ENCODE results near the gene SPAG5.

The SPAG5 gene

GRCh38 chr17:28533091-28533807, 65.6 kb downstream of the SPAG5 start:
- no peak overlapping the region for H3K27ac ChIP-seq (ENCODE audit: low read length)
- no peak overlapping the region for H3K9ac ChIP-seq (ENCODE audit: low read length)
- 0 out of 2 replicates have a peak, but pooled peaks cover 5% of the 10 kb centered on the region for H3F3A ChIP-seq (ENCODE audit: insufficient read depth, low read length)
- no peaks in the 10 kb centered on the region for H3K36me3 ChIP-seq (replicated peaks; ENCODE audit: insufficient read depth, low read length)
- H3K9me2 ChIP-seq (replicated peaks; ENCODE audit: insufficient read depth, low read length), result no peaks in the 10 kb centered on the region
- no peak for DNase-seq
- H2AFZ ChIP-seq (ENCODE audit: low read length), result no peak overlapping the region
- peaks cover 11% of the 10 kb centered on the region for H3K4me1 ChIP-seq (ENCODE audit: low read length)
- H3K9me3 ChIP-seq (replicated peaks; ENCODE audit: insufficient read depth, low read length), result no peaks in the 10 kb centered on the region
- no peak for TF ChIP-seq CTCF (IDR thresholded peaks at IDR 0.05; ENCODE audit: low read length)
- H3K4me2 ChIP-seq (ENCODE audit: low read depth, low read length), result no peak overlapping the region
- H3K27me3 ChIP-seq (replicated peaks; ENCODE audit: insufficient read depth, low read length), result peaks cover 99% of the 10 kb centered on the region
- H3K4me3 ChIP-seq (ENCODE audit: low read length), result no peak overlapping the region
- no peaks in the 10 kb centered on the region for H4K20me1 ChIP-seq (ENCODE audit: insufficient read depth, low read length)
- no peaks in the 10 kb centered on the region for H3K79me2 ChIP-seq (ENCODE audit: low read length)

GRCh38 chr17:28532050-28532960, 66.5 kb downstream of the SPAG5 start:
- no peak overlapping the region for H3K9ac ChIP-seq (ENCODE audit: low read length)
- H3K36me3 ChIP-seq (replicated peaks; ENCODE audit: insufficient read depth, low read length), result no peaks in the 10 kb centered on the region
- no peaks in the 10 kb centered on the region for H3K79me2 ChIP-seq (ENCODE audit: low read length)
- H2AFZ ChIP-seq (ENCODE audit: low read length), result no peak overlapping the region
- H3K4me2 ChIP-seq (ENCODE audit: low read depth, low read length), result no peak overlapping the region
- no peaks in the 10 kb centered on the region for H3K9me2 ChIP-seq (replicated peaks; ENCODE audit: insufficient read depth, low read length)
- H3K4me1 ChIP-seq (ENCODE audit: low read length), result peaks cover 1% of the 10 kb centered on the region; the same call in 1 of the 2 replicates
- no peaks in the 10 kb centered on the region for H3F3A ChIP-seq (ENCODE audit: insufficient read depth, low read length)
- H3K9me3 ChIP-seq (replicated peaks; ENCODE audit: insufficient read depth, low read length), result no peaks in the 10 kb centered on the region
- no peak for TF ChIP-seq EZH2phosphoT487 (IDR thresholded peaks at IDR 0.05; ENCODE audit: low read length)
- TF ChIP-seq EZH2 (optimal IDR thresholded peaks at IDR 0.05; ENCODE audit: low read depth, low read length), result no peak
- no peak for TF ChIP-seq CTCF (IDR thresholded peaks at IDR 0.05; ENCODE audit: low read length)
- DNase-seq, result no peak
- no peaks in the 10 kb centered on the region for H4K20me1 ChIP-seq (ENCODE audit: insufficient read depth, low read length)
- peaks cover 97% of the 10 kb centered on the region for H3K27me3 ChIP-seq (replicated peaks; ENCODE audit: insufficient read depth, low read length)
- H3K27ac ChIP-seq (ENCODE audit: low read length), result no peak overlapping the region
- H3K4me3 ChIP-seq (ENCODE audit: low read length), result no peak overlapping the region

GRCh38 chr17:28530926-28531325, 67.9 kb downstream of the SPAG5 start:
- Histone ChIP-seq H3K27me3 (replicated peaks; ENCODE audit: insufficient read depth, low read length) (peaks cover 96% of the 10 kb centered on the region), H3K9me2 (replicated peaks; ENCODE audit: insufficient read depth, low read length) (no peaks in the 10 kb centered on the region), H3F3A (ENCODE audit: insufficient read depth, low read length) (no peaks in the 10 kb centered on the region), H2AFZ (ENCODE audit: low read length) (no peak overlapping the region), H3K79me2 (ENCODE audit: low read length) (no peaks in the 10 kb centered on the region), H3K9me3 (replicated peaks; ENCODE audit: insufficient read depth, low read length) (no peaks in the 10 kb centered on the region), H3K27ac (ENCODE audit: low read length) (no peak overlapping the region), H3K4me3 (ENCODE audit: low read length) (no peak overlapping the region), H3K4me2 (ENCODE audit: low read depth, low read length) (no peak overlapping the region), H4K20me1 (ENCODE audit: insufficient read depth, low read length) (no peaks in the 10 kb centered on the region), H3K9ac (ENCODE audit: low read length) (no peak overlapping the region), H3K36me3 (replicated peaks; ENCODE audit: insufficient read depth, low read length) (no peaks in the 10 kb centered on the region), H3K4me1 (ENCODE audit: low read length) (no peaks in the 10 kb centered on the region)
- TF ChIP-seq EZH2phosphoT487 (IDR thresholded peaks at IDR 0.05; ENCODE audit: low read length) (no peak), CTCF (IDR thresholded peaks at IDR 0.05; ENCODE audit: low read length) (no peak)
- no peak for DNase-seq
